Osteocyte (in vitro differentiated cells): Measurements from ENCODE around the gene EFNA5. TPM values are rescaled to one million over a fixed set of nuclear protein-coding genes. Genes with fewer than 3 reads are reported as not detected.
A peak's percentile ranks its signal among the peaks of the same experiment; 100 is the strongest.

Experiments used
- DNase-seq: peaks from one replicate; pipeline ENCODE4 v3.0.0; 2021; ENCODE audit warnings: mixed read lengths; ENCODE audit not compliant: unreplicated experiment; ENCODE audit errors: extremely low spot score
- H3K27ac Mint-ChIP-seq: one replicate; pipeline ENCODE4 v1.8.0; 2021; ENCODE audit warnings: mild to moderate bottlenecking, mixed read lengths; ENCODE audit not compliant: unreplicated experiment
- H3K27me3 Mint-ChIP-seq: one replicate; pipeline ENCODE4 v1.8.0; 2021; ENCODE audit warnings: mixed read lengths; ENCODE audit not compliant: unreplicated experiment
- H3K36me3 Mint-ChIP-seq: one replicate; pipeline ENCODE4 v1.8.0; 2021; ENCODE audit warnings: mixed read lengths; ENCODE audit not compliant: unreplicated experiment
- H3K4me1 Mint-ChIP-seq: one replicate; pipeline ENCODE4 v1.8.0; 2021; ENCODE audit warnings: mixed read lengths; ENCODE audit not compliant: unreplicated experiment
- H3K4me3 Mint-ChIP-seq: one replicate; pipeline ENCODE4 v1.8.0; 2021; ENCODE audit warnings: mild to moderate bottlenecking, moderate library complexity, mixed read lengths; ENCODE audit not compliant: unreplicated experiment
- H3K9me3 Mint-ChIP-seq: one replicate; pipeline ENCODE4 v1.8.0; 2021; ENCODE audit warnings: mixed read lengths; ENCODE audit not compliant: unreplicated experiment
- total RNA-seq: library from RNA; stranded (reverse); gene quantifications from 2 replicates; pipeline ENCODE4 v1.2.1, GENCODE V29; 2021
- TF ChIP-seq, protein P1 (sequence below): fragments of 200-600 bp; sonication (generic); IDR thresholded peaks from 2 replicates; pipeline ENCODE4 v1.5.0; 2021; ENCODE audit warnings: antibody characterized with exemption, mild to moderate bottlenecking, moderate library complexity

EFNA5 gene
- total RNA-seq, 1 donor from 2014 or later, result 34.2 TPM

DNA sequence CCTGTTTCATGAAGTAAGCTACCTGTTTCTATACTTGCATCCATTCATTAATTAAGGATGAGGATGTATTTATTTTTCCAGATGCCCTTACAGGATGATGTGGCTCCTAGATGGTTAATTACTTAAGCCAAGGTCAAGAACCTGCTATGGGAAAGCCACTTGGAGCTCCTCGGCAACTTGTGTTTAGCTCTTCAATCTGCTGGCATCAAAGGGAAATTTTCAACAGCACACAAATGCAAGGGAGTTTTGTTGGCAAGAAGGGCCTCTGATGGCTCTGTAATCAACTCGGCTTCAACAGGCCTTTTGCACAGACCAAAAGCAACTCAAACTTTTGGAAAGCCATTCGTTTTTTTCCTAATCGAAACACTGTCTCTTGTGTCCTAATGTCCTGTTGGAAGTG is 125.3 kb downstream of the EFNA5 start:
- Mint-ChIP-seq H3K4me1 (peaks cover 45% of the 10 kb centered on the region), H3K4me3 (no peak overlapping the region), H3K27me3 (no peaks in the 10 kb centered on the region), H3K27ac (no peak overlapping the region), H3K9me3 (no peaks in the 10 kb centered on the region), H3K36me3 (no peaks in the 10 kb centered on the region)
- TF ChIP-seq, protein P1, sequence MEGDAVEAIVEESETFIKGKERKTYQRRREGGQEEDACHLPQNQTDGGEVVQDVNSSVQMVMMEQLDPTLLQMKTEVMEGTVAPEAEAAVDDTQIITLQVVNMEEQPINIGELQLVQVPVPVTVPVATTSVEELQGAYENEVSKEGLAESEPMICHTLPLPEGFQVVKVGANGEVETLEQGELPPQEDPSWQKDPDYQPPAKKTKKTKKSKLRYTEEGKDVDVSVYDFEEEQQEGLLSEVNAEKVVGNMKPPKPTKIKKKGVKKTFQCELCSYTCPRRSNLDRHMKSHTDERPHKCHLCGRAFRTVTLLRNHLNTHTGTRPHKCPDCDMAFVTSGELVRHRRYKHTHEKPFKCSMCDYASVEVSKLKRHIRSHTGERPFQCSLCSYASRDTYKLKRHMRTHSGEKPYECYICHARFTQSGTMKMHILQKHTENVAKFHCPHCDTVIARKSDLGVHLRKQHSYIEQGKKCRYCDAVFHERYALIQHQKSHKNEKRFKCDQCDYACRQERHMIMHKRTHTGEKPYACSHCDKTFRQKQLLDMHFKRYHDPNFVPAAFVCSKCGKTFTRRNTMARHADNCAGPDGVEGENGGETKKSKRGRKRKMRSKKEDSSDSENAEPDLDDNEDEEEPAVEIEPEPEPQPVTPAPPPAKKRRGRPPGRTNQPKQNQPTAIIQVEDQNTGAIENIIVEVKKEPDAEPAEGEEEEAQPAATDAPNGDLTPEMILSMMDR, result no peak
- no peak for DNase-seq

DNA sequence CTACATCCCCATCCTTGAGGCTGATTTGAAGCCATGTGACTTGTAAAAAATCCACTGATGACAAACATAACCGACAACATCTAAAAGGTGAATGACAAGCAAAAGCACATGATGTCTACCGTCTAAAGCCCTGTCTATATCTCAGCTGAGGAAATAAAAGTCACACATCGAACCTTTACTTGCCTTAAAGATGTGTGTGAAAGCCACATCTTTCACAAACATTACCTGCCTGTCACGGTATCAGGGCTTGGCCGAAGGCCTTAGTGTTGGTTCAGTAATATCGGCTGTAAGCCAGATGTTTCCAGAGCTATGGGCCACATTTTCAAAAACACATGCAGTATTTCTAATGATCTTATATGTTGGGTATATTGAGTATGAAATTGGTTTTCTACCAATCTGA is 125.8 kb downstream of the EFNA5 start:
- TF ChIP-seq, protein P1, result no peak
- H3K36me3 Mint-ChIP-seq, result no peaks in the 10 kb centered on the region
- no peak overlapping the region for H3K27ac Mint-ChIP-seq
- DNase-seq, result no peak
- peaks cover 47% of the 10 kb centered on the region for H3K4me1 Mint-ChIP-seq
- H3K4me3 Mint-ChIP-seq, result no peak overlapping the region
- H3K9me3 Mint-ChIP-seq, result no peaks in the 10 kb centered on the region
- no peaks in the 10 kb centered on the region for H3K27me3 Mint-ChIP-seq

DNA sequence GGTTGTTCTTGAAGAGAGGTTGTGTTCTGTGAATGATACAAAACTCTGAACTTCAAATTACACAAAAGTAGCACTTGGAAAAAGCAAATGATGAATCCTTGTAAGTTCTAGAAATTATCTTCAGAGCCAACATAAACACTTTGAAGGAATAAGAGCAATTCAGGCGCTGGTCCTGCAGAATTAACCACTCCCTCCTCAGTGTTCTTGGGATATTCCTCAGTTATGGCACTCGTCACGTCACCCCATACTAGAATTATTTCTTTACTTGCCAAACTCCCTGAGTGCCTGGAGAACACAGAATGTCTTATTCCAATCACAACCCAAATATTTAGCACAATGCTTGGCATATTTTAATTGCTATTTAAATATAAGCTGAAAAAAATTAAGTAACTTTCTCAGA is 126.3 kb downstream of the EFNA5 start:
- Mint-ChIP-seq H3K4me1 (peaks cover 51% of the 10 kb centered on the region), H3K9me3 (no peaks in the 10 kb centered on the region), H3K4me3 (no peak overlapping the region), H3K36me3 (no peaks in the 10 kb centered on the region), H3K27ac (no peak overlapping the region), H3K27me3 (no peaks in the 10 kb centered on the region)
- no peak for DNase-seq
- TF ChIP-seq, protein P1, result no peak

DNA sequence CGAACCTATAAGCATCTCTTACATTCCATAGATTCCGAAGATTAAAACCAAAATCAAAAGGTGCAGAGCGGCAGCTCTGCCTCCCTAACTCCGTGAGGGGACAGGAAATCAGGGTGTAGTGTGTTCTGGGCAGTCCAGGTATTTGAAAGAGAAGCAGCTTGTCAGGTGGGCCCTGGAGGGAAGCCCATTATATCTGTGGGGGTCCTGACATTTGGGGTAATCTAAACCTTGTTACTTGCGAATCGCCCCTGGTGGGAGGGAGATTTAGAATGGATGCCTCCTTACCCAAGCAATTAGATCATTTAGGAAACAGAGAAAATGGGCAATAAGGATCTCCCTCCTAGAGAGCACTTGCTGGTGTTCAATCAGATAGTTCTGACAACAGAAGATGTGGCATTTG is 126.9 kb downstream of the EFNA5 start:
- peaks cover 50% of the 10 kb centered on the region for H3K4me1 Mint-ChIP-seq
- H3K36me3 Mint-ChIP-seq, result no peaks in the 10 kb centered on the region
- no peaks in the 10 kb centered on the region for H3K9me3 Mint-ChIP-seq
- TF ChIP-seq, protein P1, result no peak
- peak overlapping the region; percentile 23 for H3K27ac Mint-ChIP-seq
- DNase-seq, result no peak
- H3K27me3 Mint-ChIP-seq, result no peaks in the 10 kb centered on the region
- no peak overlapping the region for H3K4me3 Mint-ChIP-seq

DNA sequence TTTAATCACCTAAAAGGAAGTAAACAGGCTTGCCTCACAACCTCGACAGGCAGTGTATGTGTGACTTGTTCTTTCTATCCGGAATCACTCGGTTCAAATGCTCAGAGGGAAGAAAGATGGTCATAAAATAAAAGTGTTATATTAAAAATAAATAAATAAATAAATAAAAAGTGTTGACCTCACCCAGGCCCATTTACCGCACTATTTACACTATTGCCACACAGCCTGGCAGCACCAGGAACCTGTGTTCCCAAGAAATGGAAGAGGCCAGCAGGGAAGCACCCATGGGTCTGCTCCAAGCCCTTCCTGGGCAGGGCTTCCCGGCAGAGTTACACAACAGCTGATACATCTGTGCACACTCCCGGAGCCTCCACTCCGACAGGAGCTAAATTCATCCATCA is 127.9 kb downstream of the EFNA5 start:
- peaks cover 48% of the 10 kb centered on the region for H3K4me1 Mint-ChIP-seq
- H3K36me3 Mint-ChIP-seq, result no peaks in the 10 kb centered on the region
- H3K9me3 Mint-ChIP-seq, result no peaks in the 10 kb centered on the region
- peak overlapping the region; percentile 86 for H3K27ac Mint-ChIP-seq
- TF ChIP-seq, protein P1, result no peak
- no peak for DNase-seq
- peak overlapping the region; percentile 48 for H3K4me3 Mint-ChIP-seq
- H3K27me3 Mint-ChIP-seq, result no peaks in the 10 kb centered on the region
